GM18951 (cell line): ENCODE data around the gene AMIGO2.

ENCODE experiments used
- POLR2A ChIP-seq: IDR thresholded peaks from 4 replicates; pipeline ENCODE4 v1.6.1; 2011; ENCODE audit warnings: mild to moderate bottlenecking; ENCODE audit not compliant: insufficient read length, insufficient read depth; ENCODE audit errors: extremely low read depth
- in situ Hi-C: fragments of 300-500 bp; cut with MboI; formaldehyde crosslinking; loops from one replicate; pipeline ENCODE4 v1.12.0; 2022; ENCODE audit warnings: low sequenced_read_pairs, mixed read lengths, inconsistent platforms; ENCODE audit not compliant: unreplicated experiment

AMIGO2 gene

DNA sequence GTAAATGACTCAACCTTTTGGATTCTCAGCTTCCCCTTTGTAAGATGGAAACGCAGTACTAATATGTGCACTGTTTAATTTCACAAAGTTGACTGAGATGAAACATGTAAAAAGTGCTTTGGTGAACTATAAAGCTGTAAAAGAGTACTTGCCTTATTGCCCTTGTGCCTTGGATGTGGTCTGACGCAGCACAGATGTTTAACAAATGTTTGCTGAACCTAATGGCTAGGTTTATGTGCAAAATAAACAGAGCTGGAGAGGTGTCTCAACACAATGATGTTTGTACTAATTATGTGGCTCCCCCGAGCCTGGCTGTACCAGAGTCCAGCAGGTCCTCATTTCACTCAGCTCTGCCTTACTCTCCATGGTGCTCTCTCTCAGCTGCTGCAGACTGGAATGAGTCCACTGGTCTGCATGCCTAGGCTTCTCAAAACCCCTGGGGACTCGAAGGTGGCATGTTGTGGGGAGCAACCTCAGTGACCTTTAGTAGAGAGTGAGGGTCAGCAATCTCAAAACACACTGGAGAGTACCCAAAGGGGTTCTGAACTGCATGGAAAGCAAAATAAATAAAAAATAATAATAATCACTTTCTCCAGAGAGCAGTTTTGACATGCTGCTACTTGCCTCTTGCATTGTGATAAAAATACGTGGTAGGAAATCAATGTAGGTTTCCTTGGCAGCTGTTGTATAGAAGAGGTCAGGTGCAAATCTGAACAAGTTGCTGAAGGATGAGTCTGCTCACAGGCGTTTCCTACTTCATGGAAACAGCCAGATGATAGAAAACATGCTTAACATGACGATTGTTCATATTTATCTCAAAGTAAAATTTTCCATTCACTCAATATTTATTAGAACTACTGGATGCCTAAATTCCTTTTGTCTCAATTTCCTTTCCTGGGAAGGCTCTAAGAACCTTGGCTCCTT lies 8.5 kb upstream of the AMIGO2 start:
- TF ChIP-seq POLR2A: no peak
- in situ Hi-C loops: no loop called here

DNA sequence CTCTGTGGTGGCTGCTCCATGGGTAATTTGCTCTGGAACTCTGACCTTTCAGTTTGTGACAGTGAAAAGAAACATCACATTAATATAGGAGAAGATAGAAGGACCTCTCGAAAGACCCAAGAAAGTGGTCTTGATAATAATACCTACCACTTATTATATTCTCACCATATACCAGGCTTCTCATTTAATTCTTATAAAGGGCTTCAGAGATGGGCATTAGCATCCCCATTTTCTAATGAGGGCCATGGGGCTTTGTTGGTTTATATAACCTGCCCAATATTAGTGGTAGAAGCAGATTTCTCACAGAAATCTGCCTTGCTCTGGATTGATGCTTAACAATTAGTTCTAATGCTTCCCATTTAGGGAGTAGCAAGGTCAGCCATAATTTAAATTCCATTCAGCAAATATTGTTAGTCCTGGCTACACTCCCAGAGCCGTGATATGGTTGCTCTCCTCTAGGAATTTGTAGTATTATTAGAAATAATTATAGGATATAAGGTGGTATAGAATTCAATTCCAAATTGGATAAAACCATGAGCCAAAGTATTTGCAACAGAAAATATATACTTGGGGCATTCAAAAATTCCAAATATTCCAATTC lies 7.4 kb upstream of the AMIGO2 start:
- no peak for TF ChIP-seq POLR2A
- in situ Hi-C loops: no loop called here

DNA sequence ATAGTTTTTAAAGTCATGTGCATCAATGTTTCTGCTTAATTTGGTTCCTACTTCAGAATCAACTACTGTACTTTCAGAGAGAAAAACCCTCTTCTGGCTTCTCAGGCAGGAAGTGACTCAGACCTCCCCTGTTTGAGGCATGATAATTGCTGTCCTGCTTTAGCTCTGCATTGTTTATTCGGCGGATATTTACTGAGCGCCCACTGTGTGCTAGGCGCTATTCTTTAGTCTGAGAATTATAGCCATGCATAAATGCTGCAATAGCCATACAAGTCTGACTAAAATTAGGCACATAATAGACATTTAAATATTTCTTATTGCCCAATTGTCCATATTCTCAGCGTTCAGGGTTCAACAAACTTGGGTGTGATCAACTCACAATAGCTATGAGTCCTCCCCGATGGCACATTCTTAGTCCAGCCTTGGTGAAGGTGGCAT lies 6.1 kb upstream of the AMIGO2 start:
- in situ Hi-C loops: no loop called here
- no peak for TF ChIP-seq POLR2A

DNA sequence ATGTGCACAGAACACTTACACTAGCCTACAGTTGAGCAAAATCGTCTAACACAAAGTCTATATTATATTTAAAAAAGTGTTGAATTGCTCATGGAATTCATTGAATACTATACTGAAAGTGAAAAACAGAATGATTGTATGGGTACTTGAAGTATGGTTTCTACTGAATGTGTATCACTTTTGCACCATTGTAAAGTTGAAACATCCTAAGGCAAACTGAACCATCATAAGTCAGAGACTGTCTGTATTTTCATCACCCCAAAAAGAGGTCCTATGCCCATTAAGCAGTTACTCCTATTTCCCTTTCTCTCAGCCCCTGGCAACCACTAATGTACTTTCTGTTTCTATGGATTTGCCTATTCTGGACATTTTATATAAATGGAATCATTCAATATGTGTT lies 4.4 kb upstream of the AMIGO2 start:
- TF ChIP-seq POLR2A: no peak

DNA sequence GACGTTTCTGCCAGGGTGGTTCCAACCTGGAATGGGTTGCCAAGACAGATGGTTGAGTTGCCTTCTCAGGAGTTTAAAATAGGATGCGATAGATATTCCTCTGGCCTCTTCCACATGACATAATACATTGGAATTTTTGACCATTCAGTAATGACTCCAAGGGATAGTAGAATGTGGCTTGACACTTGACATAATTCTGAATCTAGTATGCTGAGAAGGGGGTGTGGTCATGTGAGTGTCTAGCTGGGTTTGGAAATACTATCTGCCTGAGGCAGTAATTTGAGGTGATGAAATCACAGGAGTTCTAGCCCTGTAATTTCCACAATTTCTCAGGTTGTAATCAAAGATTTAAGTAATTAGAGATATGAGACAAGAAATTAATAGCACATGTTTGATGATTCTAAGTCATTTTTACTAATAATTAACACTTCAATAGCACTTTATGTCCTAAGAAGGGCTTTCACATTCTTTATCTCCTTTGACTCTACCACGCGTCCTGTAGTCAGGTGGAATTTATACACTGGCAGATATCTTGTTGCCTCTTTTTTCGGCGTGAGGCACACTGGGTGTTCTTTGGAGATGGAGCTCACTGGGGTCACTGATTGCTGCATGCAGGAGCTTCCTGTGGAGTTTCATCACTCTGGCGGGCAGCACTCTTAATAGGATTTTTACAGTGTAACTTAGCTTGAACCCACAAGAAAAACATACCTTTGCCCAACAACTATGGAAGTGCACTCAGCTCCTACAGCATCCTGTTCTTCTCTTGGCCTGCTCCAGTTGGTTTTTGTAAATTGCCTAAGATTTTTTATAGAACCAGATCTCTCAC lies 3.2 kb upstream of the AMIGO2 start:
- no peak for TF ChIP-seq POLR2A
- in situ Hi-C loops: no loop called here

More for the DNA sequence above, 4.4 kb upstream of the AMIGO2 start:
- in situ Hi-C loops: no loop called here

DNA sequence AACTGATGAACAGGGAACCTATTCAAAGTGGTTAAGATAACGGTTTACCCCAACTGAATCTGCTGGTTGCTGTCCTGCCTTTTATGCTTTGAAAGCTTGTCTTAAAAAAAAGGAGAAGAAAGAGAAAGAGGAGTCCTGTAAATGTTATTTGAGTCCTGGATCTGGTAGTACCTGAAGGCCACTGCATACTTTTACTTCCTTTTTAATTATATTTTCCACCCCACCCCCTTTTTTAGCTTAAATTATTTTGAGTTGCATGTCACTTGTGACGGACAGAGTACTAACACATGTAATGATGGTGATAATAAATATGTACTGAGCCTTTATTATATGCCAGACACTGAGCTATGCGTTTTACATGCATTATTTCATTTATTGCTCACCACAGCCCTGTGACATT lies 2.5 kb upstream of the AMIGO2 start:
- TF ChIP-seq POLR2A: no peak
- in situ Hi-C loops: no loop called here

DNA sequence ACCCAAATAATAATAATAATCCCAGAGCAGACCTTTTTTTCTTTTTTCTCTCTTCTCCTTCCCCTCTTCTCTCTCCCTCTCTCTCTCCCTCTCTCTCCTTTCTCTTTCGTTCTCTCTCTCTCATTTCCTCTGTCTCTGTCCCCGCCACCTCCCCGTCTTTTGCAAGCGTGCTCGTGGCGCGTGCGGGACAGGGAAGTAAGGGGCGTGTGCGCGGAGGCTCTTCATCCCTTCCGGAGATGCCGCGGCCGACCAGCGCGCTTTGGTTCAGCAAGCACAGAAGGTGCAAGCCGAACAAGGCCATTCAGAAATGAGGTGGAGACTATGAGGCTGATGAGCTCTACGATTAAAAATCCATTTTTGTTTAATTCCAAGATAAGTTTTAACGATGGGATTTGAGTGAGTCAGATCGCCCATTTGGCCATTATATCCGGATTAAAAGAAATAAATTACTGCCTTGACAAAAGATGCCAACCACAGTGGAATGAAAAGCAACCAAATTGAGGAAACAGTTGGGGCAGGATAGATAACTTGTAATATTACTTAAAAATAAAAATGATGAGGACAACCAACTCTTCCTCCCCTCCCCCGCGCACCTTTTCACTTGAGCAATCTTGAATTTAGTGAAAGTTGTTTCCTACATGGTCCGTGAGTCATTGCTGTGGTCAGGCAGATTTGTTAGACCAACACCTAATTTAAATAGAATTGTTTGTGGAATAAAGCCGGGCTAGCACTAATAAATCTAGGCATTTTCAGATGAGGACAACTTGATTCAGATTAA lies 1.2 kb upstream of the AMIGO2 start:
- no peak for TF ChIP-seq POLR2A
- in situ Hi-C loops: no loop called here

DNA sequence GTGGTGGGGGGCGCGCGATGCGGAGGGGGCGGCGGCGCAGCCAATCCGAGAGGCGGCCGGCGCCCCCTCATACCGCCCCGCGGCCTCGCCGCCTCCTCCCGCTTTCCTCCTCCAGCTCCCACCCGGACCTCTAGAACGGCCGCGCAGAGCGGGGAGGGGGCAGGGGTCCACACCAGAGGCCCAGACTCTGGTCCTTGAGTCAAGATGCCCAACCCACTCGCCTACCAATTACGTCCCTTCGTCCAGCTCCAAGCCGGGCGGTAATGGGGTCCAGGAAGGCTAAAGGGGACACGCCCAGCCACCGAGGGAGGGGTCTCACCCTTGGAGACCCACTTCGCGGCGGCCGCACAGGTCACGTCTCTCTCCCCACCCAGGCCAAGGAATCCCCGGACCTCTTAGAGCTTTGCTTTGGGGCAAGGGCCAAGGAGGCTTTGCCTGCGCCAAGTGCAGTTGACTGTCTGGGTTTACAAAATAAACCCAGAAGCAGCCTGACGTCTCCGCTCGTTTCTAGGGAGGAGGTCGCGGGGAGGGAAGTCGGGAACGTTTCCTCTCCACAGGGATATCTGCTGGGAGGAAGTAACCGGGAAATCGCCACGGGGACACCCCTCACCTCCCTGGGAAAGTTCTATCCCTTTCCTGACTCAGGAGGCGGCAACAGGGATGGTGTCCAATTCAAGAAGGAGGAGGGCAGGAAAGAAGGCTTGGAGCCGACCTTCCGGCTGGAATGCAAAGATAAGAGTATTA lies 394 bp upstream of the AMIGO2 start:
- in situ Hi-C loops: no loop called here
- no peak for TF ChIP-seq POLR2A

DNA sequence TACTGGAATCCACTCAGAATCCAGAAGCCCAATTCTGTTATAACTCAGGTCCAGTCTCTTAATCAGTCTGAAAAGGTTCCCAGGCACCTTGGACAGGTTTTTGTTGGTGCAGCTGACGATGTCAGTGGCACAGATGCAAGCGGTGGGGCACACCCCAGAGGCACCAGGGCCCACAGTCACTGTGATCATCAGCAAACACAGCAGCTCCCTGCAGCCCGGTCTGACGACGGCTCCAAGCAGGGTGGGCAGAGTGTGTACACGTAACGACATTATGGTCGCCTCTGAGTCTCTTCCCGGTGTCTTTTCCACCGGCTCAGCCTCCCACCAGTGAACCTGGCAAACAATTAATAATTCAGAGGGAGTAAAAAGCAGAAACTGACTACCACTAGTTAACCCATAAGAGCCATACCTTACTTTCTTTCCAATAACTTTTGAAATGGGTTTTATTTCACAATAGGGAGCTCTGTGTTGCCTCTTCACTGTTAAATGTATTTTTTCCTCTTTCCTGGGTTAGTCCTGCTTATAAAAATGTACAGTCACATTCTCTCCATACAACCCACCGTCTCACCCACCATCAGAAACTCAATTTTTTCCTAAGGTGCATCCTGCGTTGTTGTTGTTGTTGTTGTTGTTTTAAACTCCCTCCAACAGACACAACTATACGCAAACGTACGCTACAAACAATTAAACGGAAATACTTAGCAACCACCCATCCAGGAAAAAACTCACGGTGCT lies 859 bp downstream of the AMIGO2 start:
- no peak for TF ChIP-seq POLR2A
- in situ Hi-C loops: no loop called here

DNA sequence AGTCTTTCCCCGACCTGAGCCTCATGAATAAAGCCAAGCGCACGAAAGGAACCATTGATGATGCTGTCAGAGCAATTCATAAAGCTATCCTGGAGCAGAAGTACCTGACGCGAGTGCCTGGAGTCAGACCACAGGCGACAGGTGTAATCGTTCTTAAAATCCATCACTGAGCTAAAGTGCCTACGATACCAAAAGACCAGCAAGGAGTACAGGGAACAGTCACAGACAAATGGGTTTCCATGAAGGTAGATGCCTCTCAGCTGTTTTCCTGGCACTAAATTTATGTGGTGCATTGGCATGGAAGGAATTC lies 1.7 kb downstream of the AMIGO2 start:
- no peak for TF ChIP-seq POLR2A
- in situ Hi-C loops: no loop called here

DNA sequence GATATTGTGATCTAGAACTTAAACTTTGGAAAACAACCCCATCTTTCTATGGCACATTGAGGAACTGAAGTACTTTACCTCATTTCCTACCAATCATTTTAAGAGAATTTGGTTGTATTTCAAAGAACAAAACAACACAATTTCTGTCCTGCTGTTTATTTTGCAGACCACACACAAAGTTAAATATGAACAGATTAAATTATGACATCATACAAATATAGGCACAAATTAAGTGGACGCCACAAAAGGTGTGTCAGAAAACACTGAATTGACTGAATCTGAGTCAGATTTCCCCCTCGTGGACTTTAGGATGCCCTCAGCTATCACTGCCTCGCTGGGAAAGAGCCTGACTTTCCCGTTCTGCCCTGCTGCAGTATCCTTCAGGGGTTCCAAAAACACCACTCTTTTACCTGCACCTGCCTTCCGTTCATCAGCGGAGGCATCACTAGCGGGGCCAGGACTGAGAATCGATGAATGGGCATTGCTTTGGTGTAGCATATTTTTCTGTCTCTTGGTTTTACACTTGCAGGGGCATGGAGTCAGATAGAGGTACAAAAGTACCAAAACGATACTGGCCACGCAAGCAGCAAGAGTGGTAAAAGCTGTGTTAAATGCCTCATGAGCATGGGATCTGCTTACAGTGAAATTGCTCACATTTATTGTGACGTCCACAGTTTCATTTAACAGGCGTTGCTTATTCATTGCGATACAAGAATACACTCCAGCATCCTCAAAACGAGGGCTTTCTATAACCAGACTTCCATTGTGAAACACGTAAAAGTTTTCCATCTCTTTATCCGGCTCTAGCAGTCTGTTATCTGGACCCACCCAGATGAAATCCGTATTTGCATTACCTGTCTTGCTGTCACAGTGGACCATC lies 2.3 kb downstream of the AMIGO2 start:
- in situ Hi-C loops: no loop called here
- no peak for TF ChIP-seq POLR2A
